Transverse colon (tissue), 4 donors: ENCODE measurements around the gene TSPAN9.
A peak's percentile ranks its signal among the peaks of the same experiment; 100 is the strongest.

Source experiments
- POLR2A ChIP-seq: fragments of 450-650 bp; IDR thresholded peaks from one replicate; pipeline ENCODE4 v1.6.1; 2016; ENCODE audit warnings: antibody characterized with exemption, mild to moderate bottlenecking, moderate library complexity
- POLR2AphosphoS5 ChIP-seq, 3 donors: sonication (generic); formaldehyde crosslinking; IDR thresholded peaks; one replicate each; pipeline ENCODE4 v1.6.1; 2016; ENCODE audit warnings: antibody characterized with exemption in 3 of 3
- TF ChIP-seq, protein P1 (sequence below), 5 experiments: fragments of 200-600 bp in 3 of 5; fragments of 450-650 bp in 2 of 5; sonication (generic) in 3 of 5; IDR thresholded peaks; 1 replicate in 2 of 5; 2 replicates in 3 of 5; pipeline ENCODE4 v1.5.1; 2016 to 2017; ENCODE audit warnings: antibody characterized with exemption in 5 of 5, inconsistent platforms in 3 of 5, mild to moderate bottlenecking in 2 of 5, moderate library complexity in 1 of 5

DNA sequence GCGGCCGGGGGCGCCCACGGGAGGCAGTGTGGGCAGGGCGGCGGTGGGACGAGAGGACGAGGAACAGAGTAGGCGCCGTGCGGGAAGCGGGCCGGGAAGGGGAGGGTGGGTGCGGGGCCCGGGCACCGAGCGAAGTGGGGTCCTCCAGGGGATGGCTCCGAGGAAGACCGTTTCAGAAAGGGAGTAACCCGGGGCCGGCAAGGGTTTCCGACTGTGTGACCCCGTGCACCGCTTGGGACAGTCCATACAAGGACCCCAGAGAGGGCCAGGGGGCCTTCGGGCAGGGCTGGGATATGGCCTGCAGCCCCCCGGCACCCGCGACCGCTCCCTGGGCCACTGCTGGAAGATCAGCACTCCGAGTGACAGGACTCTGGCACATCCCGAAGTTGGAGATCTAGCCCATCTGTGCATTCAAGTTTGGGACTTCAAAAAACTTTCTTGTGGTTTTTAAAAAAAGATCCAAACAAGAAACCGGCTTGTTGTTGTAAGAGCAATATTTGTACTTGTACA is 448 bp downstream of the TSPAN9 start:
- TF ChIP-seq, protein P1, sequence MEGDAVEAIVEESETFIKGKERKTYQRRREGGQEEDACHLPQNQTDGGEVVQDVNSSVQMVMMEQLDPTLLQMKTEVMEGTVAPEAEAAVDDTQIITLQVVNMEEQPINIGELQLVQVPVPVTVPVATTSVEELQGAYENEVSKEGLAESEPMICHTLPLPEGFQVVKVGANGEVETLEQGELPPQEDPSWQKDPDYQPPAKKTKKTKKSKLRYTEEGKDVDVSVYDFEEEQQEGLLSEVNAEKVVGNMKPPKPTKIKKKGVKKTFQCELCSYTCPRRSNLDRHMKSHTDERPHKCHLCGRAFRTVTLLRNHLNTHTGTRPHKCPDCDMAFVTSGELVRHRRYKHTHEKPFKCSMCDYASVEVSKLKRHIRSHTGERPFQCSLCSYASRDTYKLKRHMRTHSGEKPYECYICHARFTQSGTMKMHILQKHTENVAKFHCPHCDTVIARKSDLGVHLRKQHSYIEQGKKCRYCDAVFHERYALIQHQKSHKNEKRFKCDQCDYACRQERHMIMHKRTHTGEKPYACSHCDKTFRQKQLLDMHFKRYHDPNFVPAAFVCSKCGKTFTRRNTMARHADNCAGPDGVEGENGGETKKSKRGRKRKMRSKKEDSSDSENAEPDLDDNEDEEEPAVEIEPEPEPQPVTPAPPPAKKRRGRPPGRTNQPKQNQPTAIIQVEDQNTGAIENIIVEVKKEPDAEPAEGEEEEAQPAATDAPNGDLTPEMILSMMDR (IDR thresholded peaks at IDR 0.05), result no peak
- TF ChIP-seq POLR2A (no peak), POLR2AphosphoS5 (IDR thresholded peaks at IDR 0.05) (peak in 1 of 3 donors; percentile 12)
